HG03175 (cell line): ENCODE measurements around the gene APOC1.

Experiments used
- ATAC-seq: cut with Tn5 transposase; IDR thresholded peaks from one replicate; pipeline ENCODE4 v1.9.1; 2021; ENCODE audit warnings: mild to moderate bottlenecking, moderate library complexity; ENCODE audit not compliant: unreplicated experiment

Gene APOC1

GRCh38 chr19:44955505-44956439 lies 41.4 kb downstream of the APOC1 start:
- peak; percentile 22 for ATAC-seq

DNA sequence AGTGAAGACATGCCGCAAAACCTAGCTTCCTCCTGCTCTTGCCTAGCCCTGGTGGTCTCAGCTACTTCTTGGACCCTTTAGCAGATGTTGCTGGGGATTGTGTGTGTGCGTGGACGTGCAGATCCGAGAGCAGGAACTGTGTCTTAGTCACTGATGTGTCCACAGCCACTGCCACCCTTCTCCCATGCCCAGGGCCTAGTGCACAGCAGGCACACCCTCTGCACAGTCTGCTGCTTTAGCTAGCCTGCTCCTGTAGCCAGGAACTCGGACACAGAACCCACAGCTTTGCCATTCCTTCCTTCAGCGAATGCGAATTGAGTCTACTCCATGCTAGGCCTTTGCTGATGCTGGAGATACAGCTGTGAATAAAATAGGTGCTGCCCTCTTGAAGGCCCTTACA lies 43.1 kb downstream of the APOC1 start:
- ATAC-seq: no peak

GRCh38 chr19:44958090-44958489 lies 43.7 kb downstream of the APOC1 start:
- no peak for ATAC-seq

GRCh38 chr19:44959691-44960090 lies 45.3 kb downstream of the APOC1 start:
- ATAC-seq: no peak

- ATAC-seq: no peak
Observed at GRCh38 chr19:44960906-44961728, 46.7 kb downstream of the APOC1 start.

DNA sequence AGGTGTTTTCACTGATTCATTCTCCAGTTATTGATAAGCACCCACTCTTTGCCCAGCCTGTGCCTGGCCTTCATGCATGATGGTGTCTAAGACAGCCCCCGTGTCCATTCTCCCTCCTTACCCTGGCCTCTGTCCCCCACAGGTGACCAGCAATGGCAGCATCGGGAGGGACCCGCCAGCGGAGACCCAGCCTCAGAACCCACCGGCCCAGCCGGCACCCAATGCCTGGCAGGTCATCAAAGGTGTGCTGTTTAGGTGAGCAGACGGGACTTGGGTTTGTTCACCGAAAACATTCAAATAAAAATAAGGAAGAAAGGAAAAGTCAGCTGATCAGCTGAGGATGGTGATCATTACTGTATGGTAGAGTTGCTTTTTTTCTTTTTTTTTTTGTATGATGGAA lies 47.4 kb downstream of the APOC1 start:
- no peak for ATAC-seq

DNA sequence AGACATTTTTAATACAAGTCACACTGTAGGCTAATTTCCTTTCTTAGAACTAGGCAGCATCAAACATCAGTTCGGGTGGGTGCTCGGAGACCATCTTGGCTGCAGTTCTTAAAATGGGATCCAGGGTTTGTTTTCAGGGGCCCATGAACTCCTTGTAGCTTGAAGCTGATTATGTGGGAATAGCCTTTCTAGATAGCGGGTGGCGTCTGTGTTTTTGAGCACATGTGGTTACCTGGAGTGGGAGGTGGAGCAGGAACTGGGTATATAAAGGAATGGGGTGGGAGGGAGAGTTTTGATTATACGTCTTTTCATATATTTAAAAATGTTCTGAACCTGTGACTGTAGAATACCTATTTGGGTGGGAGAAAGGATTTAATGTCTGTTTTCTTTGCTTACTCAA lies 53.7 kb downstream of the APOC1 start:
- no peak for ATAC-seq

- no peak for ATAC-seq
Observed at GRCh38 chr19:44968670-44969069, 54.3 kb downstream of the APOC1 start.
